ENCODE measurements around the gene CPLX4. TPM values are rescaled to one million over a fixed set of nuclear protein-coding genes. Genes with fewer than 3 reads are reported as not detected.

The CPLX4 gene
- total and polyA plus RNA-seq, 2 donors (not counting 1 experiment from before 2014, with no cell fraction given) = not detected

DNA sequence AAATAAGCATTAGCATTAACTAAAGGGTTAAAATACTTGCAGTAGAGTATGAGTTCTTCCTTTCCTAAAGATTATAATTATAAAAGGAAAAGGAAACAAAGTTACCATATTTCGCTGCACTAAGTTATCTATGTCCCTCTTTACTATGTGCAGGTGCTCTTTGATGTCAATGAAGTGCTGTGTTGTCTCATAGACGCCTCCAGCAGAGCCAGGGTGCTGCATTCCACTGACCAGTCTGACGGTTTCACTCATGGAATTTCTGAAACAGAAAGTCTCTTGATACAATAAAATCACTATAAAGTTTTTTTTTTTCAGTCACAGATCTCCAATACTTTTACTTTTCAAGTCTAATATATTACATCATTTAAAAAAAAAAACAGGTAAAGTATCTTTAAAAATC, 14.5 kb upstream of the CPLX4 start:
- Histone ChIP-seq H3K4me1 (ENCODE audit: control insufficient read depth in 2 of 2, insufficient read depth in 2 of 2, low read length in 2 of 2) (no peaks in the 10 kb centered on the region), H2AFZ (ENCODE audit: insufficient read depth, low read depth, low read length, poor library complexity, severe bottlenecking) (no peak overlapping the region), H3K4me3 (ENCODE audit: control extremely low read depth in 1 of 5, extremely low read depth in 1 of 5, insufficient read depth in 1 of 5, low read depth in 2 of 5, low read length in 4 of 5) (no peak overlapping the region), H3K9me3 (ENCODE audit: control extremely low read depth in 1 of 3, control insufficient read depth in 2 of 3, insufficient read depth in 1 of 3, low read length in 2 of 3) (no peaks in the 10 kb centered on the region), H3K79me2 (ENCODE audit: control insufficient read depth, insufficient read depth, low read length) (no peaks in the 10 kb centered on the region), H4K20me1 (ENCODE audit: control insufficient read depth, insufficient read depth, low read length, poor library complexity, severe bottlenecking) (no peaks in the 10 kb centered on the region), H3K36me3 (replicated peaks in 1 of 2; ENCODE audit: control extremely low read depth in 1 of 2, control insufficient read depth in 1 of 2, extremely low read depth in 1 of 2, insufficient read depth in 2 of 2, low read length in 1 of 2) (peaks cover 16 to 44% of the 10 kb centered on the region in 2 experiments), H3K9ac (ENCODE audit: low read length) (no peak overlapping the region), H3K4me2 (replicated peaks; ENCODE audit: low read depth, low read length, poor library complexity, severe bottlenecking) (no peak overlapping the region), H3K27me3 (replicated peaks in 1 of 4; ENCODE audit: control extremely low read depth in 1 of 4, control insufficient read depth in 3 of 4, insufficient read depth in 4 of 4, low read length in 3 of 4) (no peaks in the 10 kb centered on the region), H3K27ac (ENCODE audit: low read length in 2 of 2) (no peak overlapping the region)
- WGBS (ENCODE audit: insufficient coverage) = no CpG with 5 or more reads among the region's 3 CpGs
- Mint-ChIP-seq H3K27ac (no peak overlapping the region), H3K27me3 (no peaks in the 10 kb centered on the region), H3K9me3 (ENCODE audit: insufficient read depth) (no peaks in the 10 kb centered on the region), H3K4me3 (no peak overlapping the region), H3K4me1 (no peaks in the 10 kb centered on the region)
- POLR2A ChIA-PET = no interaction called here
- ATAC-seq (ENCODE audit: low read depth) = no peak
- CTCF ChIA-PET = no interaction called here
- TF ChIP-seq, protein P1, sequence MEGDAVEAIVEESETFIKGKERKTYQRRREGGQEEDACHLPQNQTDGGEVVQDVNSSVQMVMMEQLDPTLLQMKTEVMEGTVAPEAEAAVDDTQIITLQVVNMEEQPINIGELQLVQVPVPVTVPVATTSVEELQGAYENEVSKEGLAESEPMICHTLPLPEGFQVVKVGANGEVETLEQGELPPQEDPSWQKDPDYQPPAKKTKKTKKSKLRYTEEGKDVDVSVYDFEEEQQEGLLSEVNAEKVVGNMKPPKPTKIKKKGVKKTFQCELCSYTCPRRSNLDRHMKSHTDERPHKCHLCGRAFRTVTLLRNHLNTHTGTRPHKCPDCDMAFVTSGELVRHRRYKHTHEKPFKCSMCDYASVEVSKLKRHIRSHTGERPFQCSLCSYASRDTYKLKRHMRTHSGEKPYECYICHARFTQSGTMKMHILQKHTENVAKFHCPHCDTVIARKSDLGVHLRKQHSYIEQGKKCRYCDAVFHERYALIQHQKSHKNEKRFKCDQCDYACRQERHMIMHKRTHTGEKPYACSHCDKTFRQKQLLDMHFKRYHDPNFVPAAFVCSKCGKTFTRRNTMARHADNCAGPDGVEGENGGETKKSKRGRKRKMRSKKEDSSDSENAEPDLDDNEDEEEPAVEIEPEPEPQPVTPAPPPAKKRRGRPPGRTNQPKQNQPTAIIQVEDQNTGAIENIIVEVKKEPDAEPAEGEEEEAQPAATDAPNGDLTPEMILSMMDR (IDR thresholded peaks at IDR 0.05) = no peak
- no peak for TF ChIP-seq EZH2 (IDR thresholded peaks at IDR 0.05; ENCODE audit: borderline replicate concordance, insufficient read depth, low read depth, low read length, poor library complexity, severe bottlenecking)
- no peak for DNase-seq
- intact Hi-C loops (cut with micrococcal nuclease) = no loop called here

DNA sequence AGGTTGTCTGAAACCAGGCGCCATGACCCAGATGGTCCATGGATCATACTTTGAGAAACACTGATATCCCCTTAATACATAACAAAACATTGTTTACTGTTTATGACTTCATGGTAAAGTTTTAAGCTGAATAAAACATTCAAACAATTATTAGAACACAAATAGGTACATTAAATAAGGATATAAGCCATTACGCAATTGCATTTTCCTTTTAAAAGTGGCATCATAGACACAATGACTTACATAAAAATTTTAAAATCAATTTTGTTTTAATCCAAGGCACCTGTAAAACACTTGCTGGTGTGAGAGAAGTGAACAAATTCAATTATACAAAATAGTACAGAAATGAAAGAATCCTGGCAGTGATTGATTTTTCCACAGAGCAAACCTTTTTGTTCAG, 10.2 kb upstream of the CPLX4 start:
- Histone ChIP-seq H2AFZ (ENCODE audit: insufficient read depth, low read depth, low read length, poor library complexity, severe bottlenecking) (no peak overlapping the region), H3K27me3 (replicated peaks in 1 of 4; ENCODE audit: control extremely low read depth in 1 of 4, control insufficient read depth in 3 of 4, insufficient read depth in 4 of 4, low read length in 3 of 4) (no peaks in the 10 kb centered on the region), H3K36me3 (replicated peaks in 1 of 2; ENCODE audit: control extremely low read depth in 1 of 2, control insufficient read depth in 1 of 2, extremely low read depth in 1 of 2, insufficient read depth in 2 of 2, low read length in 1 of 2) (peaks cover 9 to 40% of the 10 kb centered on the region in 2 experiments), H3K4me2 (replicated peaks; ENCODE audit: low read depth, low read length, poor library complexity, severe bottlenecking) (no peak overlapping the region), H3K4me1 (ENCODE audit: control insufficient read depth in 2 of 2, insufficient read depth in 2 of 2, low read length in 2 of 2) (no peaks in the 10 kb centered on the region), H3K27ac (ENCODE audit: low read length in 2 of 2) (no peak overlapping the region), H3K79me2 (ENCODE audit: control insufficient read depth, insufficient read depth, low read length) (no peaks in the 10 kb centered on the region), H3K9me3 (ENCODE audit: control extremely low read depth in 1 of 3, control insufficient read depth in 2 of 3, insufficient read depth in 1 of 3, low read length in 2 of 3) (no peaks in the 10 kb centered on the region), H4K20me1 (ENCODE audit: control insufficient read depth, insufficient read depth, low read length, poor library complexity, severe bottlenecking) (no peaks in the 10 kb centered on the region), H3K9ac (ENCODE audit: low read length) (no peak overlapping the region), H3K4me3 (ENCODE audit: control extremely low read depth in 1 of 5, extremely low read depth in 1 of 5, insufficient read depth in 1 of 5, low read depth in 2 of 5, low read length in 4 of 5) (no peak overlapping the region)
- POLR2A ChIA-PET = no interaction called here
- no peak for DNase-seq
- no peak for ATAC-seq (ENCODE audit: low read depth)
- no CpG with 5 or more reads among the region's 2 CpGs for WGBS (ENCODE audit: insufficient coverage)
- intact Hi-C loops (cut with micrococcal nuclease) = no loop called here
- no peaks in the 10 kb centered on the region for H3K4me1 Mint-ChIP-seq
- TF ChIP-seq, protein P1 (IDR thresholded peaks at IDR 0.05) = no peak
- no peak for TF ChIP-seq EZH2 (IDR thresholded peaks at IDR 0.05; ENCODE audit: borderline replicate concordance, insufficient read depth, low read depth, low read length, poor library complexity, severe bottlenecking)
- CTCF ChIA-PET = interaction anchor here (1.5 kb wide), 1 partner anchor 10 kb away, joined by 4 read pairs; the partner anchor contains the start of gene CPLX4
- H3K4me3 Mint-ChIP-seq = no peak overlapping the region
- H3K27ac Mint-ChIP-seq = no peak overlapping the region
- no peaks in the 10 kb centered on the region for H3K27me3 Mint-ChIP-seq
- no peaks in the 10 kb centered on the region for H3K9me3 Mint-ChIP-seq (ENCODE audit: insufficient read depth)

Measured in B cell (primary cell).